ENCODE measurements around the gene CECR2.

GRCh38 chr22:17376950-17377349 is 7.7 kb downstream of the CECR2 start:
- TF ChIP-seq CTCF (IDR thresholded peaks at IDR 0.05; ENCODE audit: low read depth, low read length, poor library complexity, severe bottlenecking) (no peak), EZH2phosphoT487 (IDR thresholded peaks at IDR 0.05; ENCODE audit: borderline replicate concordance, low read length) (no peak)

Data from DOHH2 (cell line).